ENCODE data around the gene GTPBP8. TPM values are rescaled to one million over a fixed set of nuclear protein-coding genes. Genes with fewer than 3 reads are reported as not detected.

GTPBP8 gene
- total RNA-seq, 1 experiment from 2014 or later = 19.5 TPM

DNA sequence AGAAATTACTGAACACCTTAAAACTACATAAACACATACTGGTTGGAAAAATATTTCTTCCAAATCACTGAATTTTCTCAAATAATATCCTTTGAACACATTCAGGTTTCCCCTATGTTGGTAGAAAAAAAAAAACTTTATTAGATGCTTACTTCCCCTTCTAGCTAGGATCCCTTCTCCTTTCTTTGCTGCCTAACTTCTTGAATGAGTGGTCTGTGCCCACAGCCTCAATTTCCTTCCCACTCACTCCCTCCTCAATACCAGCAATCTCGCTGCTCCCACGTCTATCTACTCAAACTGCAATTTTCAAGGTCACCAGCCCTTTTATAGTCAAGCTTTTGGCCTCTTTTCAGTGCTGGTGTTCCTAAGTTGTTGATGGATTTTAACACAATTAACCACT, 24.2 kb upstream of the GTPBP8 start:
- ChIA-PET CTCF (no interaction called here), POLR2A (no interaction called here)
- no peak overlapping the region for H3K4me3 ChIP-seq (ENCODE audit: low read depth, low read length)
- H3K9me3 ChIP-seq = no peaks in the 10 kb centered on the region
- H3K27ac Mint-ChIP-seq (ENCODE audit: unreplicated experiment) = no peak overlapping the region
- peaks cover 21% of the 10 kb centered on the region for H3K9me3 Mint-ChIP-seq (ENCODE audit: unreplicated experiment)
- H3K27me3 Mint-ChIP-seq (ENCODE audit: insufficient read depth, unreplicated experiment) = peaks cover 4% of the 10 kb centered on the region
- H3K4me1 ChIP-seq = no peaks in the 10 kb centered on the region
- H3K4me1 Mint-ChIP-seq (ENCODE audit: low read depth, unreplicated experiment) = no peaks in the 10 kb centered on the region
- no peak for DNase-seq
- TF ChIP-seq, protein P1, sequence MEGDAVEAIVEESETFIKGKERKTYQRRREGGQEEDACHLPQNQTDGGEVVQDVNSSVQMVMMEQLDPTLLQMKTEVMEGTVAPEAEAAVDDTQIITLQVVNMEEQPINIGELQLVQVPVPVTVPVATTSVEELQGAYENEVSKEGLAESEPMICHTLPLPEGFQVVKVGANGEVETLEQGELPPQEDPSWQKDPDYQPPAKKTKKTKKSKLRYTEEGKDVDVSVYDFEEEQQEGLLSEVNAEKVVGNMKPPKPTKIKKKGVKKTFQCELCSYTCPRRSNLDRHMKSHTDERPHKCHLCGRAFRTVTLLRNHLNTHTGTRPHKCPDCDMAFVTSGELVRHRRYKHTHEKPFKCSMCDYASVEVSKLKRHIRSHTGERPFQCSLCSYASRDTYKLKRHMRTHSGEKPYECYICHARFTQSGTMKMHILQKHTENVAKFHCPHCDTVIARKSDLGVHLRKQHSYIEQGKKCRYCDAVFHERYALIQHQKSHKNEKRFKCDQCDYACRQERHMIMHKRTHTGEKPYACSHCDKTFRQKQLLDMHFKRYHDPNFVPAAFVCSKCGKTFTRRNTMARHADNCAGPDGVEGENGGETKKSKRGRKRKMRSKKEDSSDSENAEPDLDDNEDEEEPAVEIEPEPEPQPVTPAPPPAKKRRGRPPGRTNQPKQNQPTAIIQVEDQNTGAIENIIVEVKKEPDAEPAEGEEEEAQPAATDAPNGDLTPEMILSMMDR (IDR thresholded peaks at IDR 0.05; ENCODE audit: insufficient read depth in 1 of 2, low read depth in 1 of 2, low read length in 1 of 2, severe bottlenecking in 1 of 2, unreplicated experiment in 1 of 2) = no peak
- H3K36me3 Mint-ChIP-seq (ENCODE audit: insufficient read depth, unreplicated experiment) = no peaks in the 10 kb centered on the region
- no peak overlapping the region for H3K4me3 Mint-ChIP-seq (ENCODE audit: unreplicated experiment)
- no TSS peak for BruUV-seq (replicated peaks)
- H3K27me3 ChIP-seq (replicated peaks; ENCODE audit: control insufficient read depth, insufficient read depth, low read length) = no peaks in the 10 kb centered on the region
- intact Hi-C loops (cut with micrococcal nuclease; ENCODE audit: unreplicated experiment) = no loop called here
- no peaks in the 10 kb centered on the region for H3K36me3 ChIP-seq (ENCODE audit: control insufficient read depth, insufficient read depth, low read length)

DNA sequence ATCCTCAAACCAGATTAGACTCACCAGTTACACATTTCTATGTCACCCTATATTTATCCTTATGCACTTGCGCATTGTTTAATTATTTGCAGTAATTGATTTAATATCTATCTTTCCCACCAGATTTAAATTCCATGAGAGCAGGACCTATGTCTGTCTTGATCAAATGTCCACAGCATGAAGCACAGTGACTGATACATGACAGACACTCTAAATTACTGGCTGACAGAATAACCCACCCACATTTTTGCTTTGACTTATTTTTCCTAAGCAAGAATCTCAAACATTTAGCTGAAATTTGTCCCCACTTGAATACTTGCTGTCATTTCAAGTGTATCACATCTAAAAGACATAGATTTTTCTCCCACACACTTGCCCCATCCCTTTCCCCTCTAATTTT, 23.4 kb upstream of the GTPBP8 start:
- Histone ChIP-seq H3K36me3 (ENCODE audit: control insufficient read depth, insufficient read depth, low read length) (no peaks in the 10 kb centered on the region), H3K4me3 (ENCODE audit: low read depth, low read length) (no peak overlapping the region), H3K9me3 (no peaks in the 10 kb centered on the region), H3K27me3 (replicated peaks; ENCODE audit: control insufficient read depth, insufficient read depth, low read length) (no peaks in the 10 kb centered on the region), H3K4me1 (no peaks in the 10 kb centered on the region)
- H3K4me1 Mint-ChIP-seq (ENCODE audit: low read depth, unreplicated experiment) = no peaks in the 10 kb centered on the region
- no peaks in the 10 kb centered on the region for H3K36me3 Mint-ChIP-seq (ENCODE audit: insufficient read depth, unreplicated experiment)
- H3K27ac Mint-ChIP-seq (ENCODE audit: unreplicated experiment) = no peak overlapping the region
- POLR2A ChIA-PET = no interaction called here
- H3K4me3 Mint-ChIP-seq (ENCODE audit: unreplicated experiment) = no peak overlapping the region
- intact Hi-C loops (cut with micrococcal nuclease; ENCODE audit: unreplicated experiment) = no loop called here
- BruUV-seq (replicated peaks) = no TSS peak
- DNase-seq = no peak
- TF ChIP-seq, protein P1 (IDR thresholded peaks at IDR 0.05; ENCODE audit: insufficient read depth in 1 of 2, low read depth in 1 of 2, low read length in 1 of 2, severe bottlenecking in 1 of 2, unreplicated experiment in 1 of 2) = no peak
- CTCF ChIA-PET = no interaction called here
- H3K9me3 Mint-ChIP-seq (ENCODE audit: unreplicated experiment) = peaks cover 21% of the 10 kb centered on the region
- peaks cover 6% of the 10 kb centered on the region for H3K27me3 Mint-ChIP-seq (ENCODE audit: insufficient read depth, unreplicated experiment)

DNA sequence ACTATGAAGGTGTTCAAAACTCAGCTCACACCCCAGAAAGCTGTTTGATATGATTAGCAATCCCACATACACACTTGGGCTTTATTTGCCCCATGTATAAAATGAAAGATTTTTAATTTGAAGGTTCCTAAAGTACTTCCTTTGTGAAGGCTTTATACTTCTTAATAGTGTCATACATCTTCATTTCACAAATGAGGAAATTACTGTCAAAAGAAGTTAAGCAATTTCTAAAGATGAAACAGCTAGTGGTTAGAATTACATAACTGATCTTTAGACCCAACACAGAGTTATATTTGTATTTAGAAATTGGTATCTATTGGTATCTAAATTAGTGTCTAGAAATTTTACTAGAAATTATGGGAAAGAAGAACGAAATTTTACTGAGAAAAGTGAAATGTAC, 23.0 kb upstream of the GTPBP8 start:
- Mint-ChIP-seq H3K27ac (ENCODE audit: unreplicated experiment) (no peak overlapping the region), H3K36me3 (ENCODE audit: insufficient read depth, unreplicated experiment) (no peaks in the 10 kb centered on the region), H3K4me3 (ENCODE audit: unreplicated experiment) (no peak overlapping the region), H3K4me1 (ENCODE audit: low read depth, unreplicated experiment) (no peaks in the 10 kb centered on the region), H3K27me3 (ENCODE audit: insufficient read depth, unreplicated experiment) (peaks cover 6% of the 10 kb centered on the region), H3K9me3 (ENCODE audit: unreplicated experiment) (peaks cover 18% of the 10 kb centered on the region)
- no peak for DNase-seq
- Histone ChIP-seq H3K4me3 (ENCODE audit: low read depth, low read length) (no peak overlapping the region), H3K9me3 (no peaks in the 10 kb centered on the region), H3K36me3 (ENCODE audit: control insufficient read depth, insufficient read depth, low read length) (no peaks in the 10 kb centered on the region), H3K4me1 (no peaks in the 10 kb centered on the region), H3K27me3 (replicated peaks; ENCODE audit: control insufficient read depth, insufficient read depth, low read length) (no peaks in the 10 kb centered on the region)
- intact Hi-C loops (cut with micrococcal nuclease; ENCODE audit: unreplicated experiment) = no loop called here
- TF ChIP-seq, protein P1 (IDR thresholded peaks at IDR 0.05; ENCODE audit: insufficient read depth in 1 of 2, low read depth in 1 of 2, low read length in 1 of 2, severe bottlenecking in 1 of 2, unreplicated experiment in 1 of 2) = no peak
- ChIA-PET CTCF (no interaction called here), POLR2A (no interaction called here)
- BruUV-seq (replicated peaks) = no TSS peak

Data from Caco-2 (cell line).